ENCODE measurements around the gene FBXL17. TPM values are rescaled to one million over a fixed set of nuclear protein-coding genes. Genes with fewer than 3 reads are reported as not detected.

The FBXL17 gene
- total RNA-seq, 1 experiment from 2014 or later: 5.3 TPM

GRCh38 chr5:108094800-108095199 lies 287.1 kb downstream of the FBXL17 start:
- Histone ChIP-seq H4K5ac (ENCODE audit: insufficient read length, low read depth, low read length) (no peak overlapping the region), H4K8ac (replicated peaks; ENCODE audit: insufficient read length, low read depth, low read length) (no peak overlapping the region), H3K23me2 (ENCODE audit: insufficient read length, low read depth, low read length, poor library complexity, severe bottlenecking) (no peaks in the 10 kb centered on the region), H3K14ac (ENCODE audit: insufficient read depth, low read length) (no peak overlapping the region), H3K56ac (ENCODE audit: insufficient read length, low read depth, low read length) (no peak overlapping the region), H3K79me2 (ENCODE audit: insufficient read depth, low read length) (no peaks in the 10 kb centered on the region), H3T11ph (ENCODE audit: low read length) (no peak overlapping the region), H2AFZ (ENCODE audit: low read length) (no peak overlapping the region), H2AK5ac (ENCODE audit: insufficient read length, low read length) (no peak overlapping the region), H3K9me3 (ENCODE audit: control insufficient read depth, low read depth, low read length) (no peaks in the 10 kb centered on the region), H3K23ac (ENCODE audit: insufficient read length, low read depth, low read length) (no peak overlapping the region), H3K18ac (ENCODE audit: insufficient read length, low read depth, low read length) (no peak overlapping the region), H4K91ac (ENCODE audit: insufficient read length, low read depth, low read length) (no peak overlapping the region), H4K20me1 (ENCODE audit: control insufficient read depth, insufficient read depth, insufficient read length) (no peaks in the 10 kb centered on the region), H2BK20ac (ENCODE audit: low read depth, low read length, poor library complexity, severe bottlenecking) (no peak overlapping the region), H3K4me2 (ENCODE audit: insufficient read depth, insufficient read length, low read length) (no peak overlapping the region), H2BK12ac (ENCODE audit: insufficient read length, low read depth, low read length) (no peak overlapping the region), H2BK120ac (ENCODE audit: low read depth, low read length, poor library complexity, severe bottlenecking) (no peak overlapping the region), H3K27me3 (ENCODE audit: insufficient read depth, low read length) (no peaks in the 10 kb centered on the region), H3K27ac (ENCODE audit: insufficient read length, low read depth, low read length) (no peak overlapping the region), H3K9ac (ENCODE audit: extremely low read depth, insufficient read length, low read length) (no peak overlapping the region), H2BK5ac (ENCODE audit: insufficient read length, low read length) (no peak overlapping the region), H3K4me1 (ENCODE audit: insufficient read depth, low read length) (no peaks in the 10 kb centered on the region; the same call in 1 of the 2 replicates), H2BK15ac (ENCODE audit: low read depth, low read length) (no peak overlapping the region), H3K79me1 (ENCODE audit: insufficient read depth, low read depth, low read length, poor library complexity, severe bottlenecking) (no peaks in the 10 kb centered on the region), H3K4ac (ENCODE audit: low read depth, low read length) (no peak overlapping the region)
- Mint-ChIP-seq H3K27ac (no peak overlapping the region), H3K9me3 (no peaks in the 10 kb centered on the region), H3K4me1 (peaks cover 28 to 30% of the 10 kb centered on the region in 2 experiments), H3K36me3 (ENCODE audit: insufficient read depth in 1 of 3, low read depth in 3 of 3) (peaks cover 0 to 8% (median 1%) of the 10 kb centered on the region in 3 experiments; a peak in 4 of 7 replicates), H3K4me3 (no peak overlapping the region), H3K27me3 (ENCODE audit: low read depth) (no peaks in the 10 kb centered on the region)
- no CpG with 5 or more reads among the region's 1 CpG for WGBS (ENCODE audit: extremely low coverage, insufficient read length, low lambda C conversion rate)
- no peak for DNase-seq
- no peak for TF ChIP-seq CTCF (conservative IDR thresholded peaks at IDR 0.05)
